ENCODE measurements around the gene NRG3.

Gene NRG3

DNA sequence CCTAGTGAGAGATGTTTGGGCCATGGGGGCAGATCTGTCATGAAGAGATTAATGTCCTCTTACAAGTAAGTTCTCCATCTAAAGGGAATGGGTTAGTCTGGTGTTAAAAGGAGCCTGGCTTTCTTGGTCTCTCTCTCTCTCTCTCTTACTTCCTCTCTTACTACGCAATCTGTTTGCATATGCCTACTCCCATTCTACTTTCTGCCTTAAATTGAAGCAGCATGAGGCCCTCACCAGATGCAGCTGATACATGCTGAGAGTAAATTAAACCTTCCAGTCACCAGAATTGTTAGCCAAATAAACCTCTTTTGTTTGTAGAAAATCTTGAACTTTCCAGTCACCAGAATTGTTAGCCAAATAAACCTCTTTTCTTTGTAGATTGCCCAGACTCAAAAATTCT lies 884.1 kb downstream of the NRG3 start:
- Histone ChIP-seq H3K27me3 (no peaks in the 10 kb centered on the region), H3K36me3 (no peaks in the 10 kb centered on the region), H3K9me3 (no peaks in the 10 kb centered on the region), H3K4me1 (peaks cover 12% of the 10 kb centered on the region), H3K4me3 (ENCODE audit: low read depth, low read length) (no peak overlapping the region)
- TF ChIP-seq, protein P1, sequence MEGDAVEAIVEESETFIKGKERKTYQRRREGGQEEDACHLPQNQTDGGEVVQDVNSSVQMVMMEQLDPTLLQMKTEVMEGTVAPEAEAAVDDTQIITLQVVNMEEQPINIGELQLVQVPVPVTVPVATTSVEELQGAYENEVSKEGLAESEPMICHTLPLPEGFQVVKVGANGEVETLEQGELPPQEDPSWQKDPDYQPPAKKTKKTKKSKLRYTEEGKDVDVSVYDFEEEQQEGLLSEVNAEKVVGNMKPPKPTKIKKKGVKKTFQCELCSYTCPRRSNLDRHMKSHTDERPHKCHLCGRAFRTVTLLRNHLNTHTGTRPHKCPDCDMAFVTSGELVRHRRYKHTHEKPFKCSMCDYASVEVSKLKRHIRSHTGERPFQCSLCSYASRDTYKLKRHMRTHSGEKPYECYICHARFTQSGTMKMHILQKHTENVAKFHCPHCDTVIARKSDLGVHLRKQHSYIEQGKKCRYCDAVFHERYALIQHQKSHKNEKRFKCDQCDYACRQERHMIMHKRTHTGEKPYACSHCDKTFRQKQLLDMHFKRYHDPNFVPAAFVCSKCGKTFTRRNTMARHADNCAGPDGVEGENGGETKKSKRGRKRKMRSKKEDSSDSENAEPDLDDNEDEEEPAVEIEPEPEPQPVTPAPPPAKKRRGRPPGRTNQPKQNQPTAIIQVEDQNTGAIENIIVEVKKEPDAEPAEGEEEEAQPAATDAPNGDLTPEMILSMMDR (IDR thresholded peaks at IDR 0.05; ENCODE audit: low read depth, low read length): no peak
- no peak for DNase-seq

GRCh38 chr10:82762641-82763040 lies 887.6 kb downstream of the NRG3 start:
- Histone ChIP-seq H3K36me3 (no peaks in the 10 kb centered on the region), H3K9me3 (no peaks in the 10 kb centered on the region), H3K4me3 (ENCODE audit: low read depth, low read length) (no peak overlapping the region), H3K27me3 (no peaks in the 10 kb centered on the region), H3K4me1 (peaks cover 5% of the 10 kb centered on the region)
- TF ChIP-seq, protein P1 (IDR thresholded peaks at IDR 0.05; ENCODE audit: low read depth, low read length): no peak
- DNase-seq: no peak

DNA sequence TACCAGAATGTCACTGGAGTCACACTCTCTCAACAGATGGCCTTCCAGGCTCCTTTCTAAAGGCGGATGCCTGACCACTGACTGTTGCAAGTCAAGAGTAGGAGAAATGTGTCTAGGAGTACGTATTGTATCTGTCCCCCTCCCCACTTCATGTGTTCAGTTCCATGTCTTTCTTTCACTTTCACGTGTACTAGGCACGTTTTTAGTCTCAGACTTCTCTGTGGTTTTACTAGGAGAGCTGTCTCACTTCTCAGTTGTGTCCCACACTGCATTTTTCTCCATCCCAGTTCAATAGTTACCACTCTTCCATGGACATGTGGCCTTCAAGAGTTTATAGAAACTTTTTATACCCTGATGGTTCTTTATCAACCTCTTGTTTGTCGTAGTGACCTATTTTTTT lies 893.0 kb downstream of the NRG3 start:
- H3K27me3 ChIP-seq: no peaks in the 10 kb centered on the region
- no peaks in the 10 kb centered on the region for H3K36me3 ChIP-seq
- H3K4me3 ChIP-seq (ENCODE audit: low read depth, low read length): no peak overlapping the region
- H3K9me3 ChIP-seq: no peaks in the 10 kb centered on the region
- no peak for DNase-seq
- TF ChIP-seq, protein P1 (IDR thresholded peaks at IDR 0.05; ENCODE audit: low read depth, low read length): no peak
- H3K4me1 ChIP-seq: peaks cover 3% of the 10 kb centered on the region; the same call in 1 of the 2 replicates

DNA sequence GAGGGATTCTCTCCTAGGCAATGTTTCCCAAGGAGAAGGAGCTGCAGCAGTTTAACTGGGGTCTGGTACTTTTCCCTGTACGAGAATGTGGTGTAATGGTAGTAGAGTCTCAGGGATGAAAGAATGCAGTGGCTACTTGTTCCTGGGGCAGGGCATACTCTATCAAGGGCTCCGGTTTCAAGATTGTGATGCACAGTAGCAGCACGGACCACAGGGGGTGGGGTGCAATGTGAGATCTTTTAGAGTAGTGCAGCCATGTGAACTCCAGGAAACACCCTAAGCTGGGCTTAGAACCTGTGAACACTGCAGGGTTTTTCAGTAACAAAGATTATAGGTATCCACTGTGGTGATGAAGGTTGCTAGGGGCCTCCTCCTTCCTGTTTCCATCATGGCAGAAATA lies 903.9 kb downstream of the NRG3 start:
- Histone ChIP-seq H3K9me3 (no peaks in the 10 kb centered on the region), H3K4me1 (no peaks in the 10 kb centered on the region), H3K27me3 (no peaks in the 10 kb centered on the region), H3K36me3 (no peaks in the 10 kb centered on the region), H3K4me3 (ENCODE audit: low read depth, low read length) (no peak overlapping the region)
- no peak for DNase-seq
- TF ChIP-seq, protein P1 (IDR thresholded peaks at IDR 0.05; ENCODE audit: low read depth, low read length): no peak

DNA sequence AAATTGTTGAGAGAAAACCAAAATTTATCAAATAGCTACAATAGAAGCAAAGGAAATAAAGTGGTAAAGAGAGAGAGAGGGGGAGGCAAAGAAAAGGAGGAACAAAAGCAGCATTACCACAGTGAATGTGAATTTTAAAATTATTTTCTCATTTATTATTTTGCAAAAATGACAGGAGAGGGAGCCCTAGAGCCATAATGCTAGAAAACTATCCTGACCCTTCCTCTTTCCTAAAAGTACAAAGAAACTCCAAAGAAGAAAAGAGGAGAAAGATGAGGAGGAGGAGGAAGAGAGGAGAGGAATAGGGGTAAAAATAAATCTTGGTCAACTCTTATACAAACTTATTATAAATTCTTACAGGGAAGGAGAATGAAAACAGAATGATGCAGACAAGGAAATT lies 921.5 kb downstream of the NRG3 start:
- H3K4me3 ChIP-seq (ENCODE audit: low read depth, low read length): no peak overlapping the region
- TF ChIP-seq, protein P1 (IDR thresholded peaks at IDR 0.05; ENCODE audit: low read depth, low read length): peak; percentile 55
- H3K4me1 ChIP-seq: peaks cover 12% of the 10 kb centered on the region
- no peaks in the 10 kb centered on the region for H3K9me3 ChIP-seq
- no peak for DNase-seq
- no peaks in the 10 kb centered on the region for H3K36me3 ChIP-seq
- H3K27me3 ChIP-seq: no peaks in the 10 kb centered on the region

DNA sequence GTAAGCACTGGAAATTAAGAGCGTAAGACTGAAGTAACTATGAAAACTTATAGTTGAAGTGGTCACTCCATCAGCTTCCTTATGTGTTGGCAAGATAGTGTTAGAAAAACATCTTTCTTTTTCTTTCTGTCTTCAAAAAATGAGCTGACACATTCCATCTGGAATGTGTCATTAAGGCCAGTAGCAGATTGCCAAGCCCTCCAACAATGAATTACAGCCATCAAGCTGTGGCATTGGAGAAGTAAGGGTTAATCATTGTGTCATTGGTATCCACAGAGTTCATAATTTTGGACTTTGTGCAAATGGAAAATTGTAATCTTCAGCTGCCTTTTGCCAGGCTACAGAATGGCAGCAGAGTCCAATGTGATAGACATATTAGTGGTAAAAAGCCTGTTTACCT lies 926.3 kb downstream of the NRG3 start:
- TF ChIP-seq, protein P1 (IDR thresholded peaks at IDR 0.05; ENCODE audit: low read depth, low read length): no peak
- Histone ChIP-seq H3K4me3 (ENCODE audit: low read depth, low read length) (no peak overlapping the region), H3K27me3 (no peaks in the 10 kb centered on the region), H3K4me1 (peaks cover 4% of the 10 kb centered on the region), H3K36me3 (no peaks in the 10 kb centered on the region), H3K9me3 (no peaks in the 10 kb centered on the region)
- no peak for DNase-seq

Measured in BE2C (cell line).